Measurements from ENCODE around the gene PLA2G12B.

The PLA2G12B gene

DNA sequence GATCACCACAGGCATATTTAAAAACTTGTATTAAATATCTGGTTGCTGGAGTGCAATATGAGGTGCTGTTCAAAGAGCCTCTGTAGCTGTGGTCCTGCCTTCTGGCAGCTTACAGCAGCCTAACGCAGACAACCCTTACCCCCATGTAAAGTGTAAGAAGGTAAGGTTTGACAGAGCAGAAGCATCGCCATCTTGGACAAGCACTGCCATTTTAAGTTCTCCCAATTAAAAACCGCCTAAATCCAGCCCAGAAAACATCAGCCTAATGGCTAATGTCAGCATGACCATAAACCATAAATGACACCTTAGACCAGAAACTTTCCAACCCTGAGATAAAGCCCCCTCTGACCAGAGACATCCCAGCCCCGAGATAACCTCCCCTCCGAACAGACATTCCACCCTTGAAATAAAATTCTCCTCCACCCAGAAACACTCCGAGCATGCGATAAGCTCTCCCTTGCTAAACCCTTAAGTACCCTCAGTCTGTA lies 66.4 kb downstream of the PLA2G12B start:
- DNase-seq = no peak

DNA sequence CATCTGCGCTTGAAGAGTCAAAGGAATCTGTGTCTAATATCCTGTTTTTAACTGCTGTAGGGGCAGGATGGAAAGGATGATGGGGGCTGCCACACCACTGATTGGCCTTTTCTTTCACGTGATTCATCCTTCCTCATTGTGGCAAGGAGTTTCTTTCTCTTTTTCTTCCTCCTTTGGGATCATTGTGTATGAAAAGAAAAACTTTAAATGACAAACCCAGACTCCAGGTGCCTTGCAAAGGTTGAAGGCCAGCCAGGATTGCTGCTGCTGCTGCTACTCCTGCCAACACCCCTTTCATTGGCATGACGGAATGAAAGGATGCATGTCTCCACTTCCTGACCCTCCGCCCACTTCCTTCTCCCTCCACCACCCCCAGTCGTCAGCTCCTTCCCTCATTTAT lies 67.6 kb downstream of the PLA2G12B start:
- no peak for DNase-seq

DNA sequence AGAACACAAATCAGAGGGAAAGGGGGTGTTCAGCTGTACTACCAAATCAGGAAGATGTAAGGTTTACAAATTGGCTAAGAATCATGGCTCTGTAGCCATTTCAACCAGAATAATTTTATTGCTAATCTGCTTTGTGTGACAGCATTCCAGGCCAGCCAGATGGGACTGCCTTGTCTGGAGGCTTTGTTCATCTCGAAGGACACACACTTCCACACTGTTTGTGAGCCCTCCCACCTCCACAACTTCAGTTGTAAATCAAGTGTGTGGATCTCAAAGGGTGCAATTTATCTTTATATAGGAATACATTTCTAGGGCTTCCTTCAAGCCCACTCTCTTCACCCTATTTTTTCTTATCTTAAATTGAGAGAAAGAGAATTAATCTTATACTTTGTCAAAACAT lies 68.0 kb downstream of the PLA2G12B start:
- DNase-seq = no peak

DNA sequence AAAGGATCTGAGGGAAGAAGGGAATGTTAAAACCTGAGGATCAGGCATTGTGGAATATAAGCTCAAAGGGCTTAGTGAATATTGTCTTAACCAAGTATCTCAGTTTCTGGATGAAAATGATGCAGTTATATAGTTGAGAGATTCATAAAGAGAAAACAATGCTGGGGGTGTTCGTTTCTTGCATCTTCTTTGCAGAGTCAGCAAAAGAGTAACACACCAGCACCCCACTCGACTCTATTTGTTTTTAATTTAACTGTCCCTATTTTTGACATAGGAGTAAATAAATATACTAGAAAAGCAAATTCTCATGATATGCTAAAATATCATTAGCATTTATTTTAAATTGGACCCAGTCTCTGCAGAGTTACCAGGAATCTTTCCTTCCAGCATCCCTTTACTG lies 68.7 kb downstream of the PLA2G12B start:
- DNase-seq = no peak

All from midbrain (tissue), 1 donor.